ENCODE results near the gene ANKH. TPM values are rescaled to one million over a fixed set of nuclear protein-coding genes. Genes with fewer than 3 reads are reported as not detected.

ANKH gene
- polyA plus RNA-seq, 1 experiment, result 14.2 TPM

DNA sequence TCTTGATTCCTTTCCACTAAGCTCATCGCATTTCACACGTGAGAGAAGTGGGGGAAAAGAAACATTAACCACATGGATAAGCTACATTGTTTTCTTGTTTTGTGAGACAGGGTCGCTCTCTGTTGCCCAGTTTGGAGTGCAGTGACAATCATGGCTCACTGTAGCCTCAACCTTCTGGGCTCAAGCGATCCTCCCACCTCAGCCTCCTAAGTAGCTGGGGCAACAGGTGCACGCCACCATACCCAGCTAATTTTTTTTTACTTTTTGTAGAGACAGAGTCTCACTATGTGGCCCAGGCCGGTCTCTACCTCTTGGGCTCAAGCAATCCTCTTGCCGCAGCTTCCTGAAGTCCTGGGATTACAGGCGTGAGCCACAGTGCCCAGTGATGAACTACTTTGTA, 204.3 kb downstream of the ANKH start:
- no peak for DNase-seq (ENCODE audit: low read depth, low spot score)
- CTCF ChIA-PET, result interaction anchor here (1.4 to 1.7 kb wide), 2 partner anchors 19 to 60 kb away, joined by 5 to 9 read pairs; no protein-coding TSS in a partner anchor
- Histone ChIP-seq H3K4me3 (ENCODE audit: low read depth, low read length) (no peak overlapping the region), H3K27me3 (ENCODE audit: control insufficient read depth, insufficient read depth, low read length) (no peaks in the 10 kb centered on the region), H3K27ac (ENCODE audit: low read depth, low read length) (no peak overlapping the region), H3K9me3 (ENCODE audit: control insufficient read depth, insufficient read depth, low read length) (no peaks in the 10 kb centered on the region; the same call in 1 of the 2 replicates)
- POLR2A ChIA-PET, result no interaction called here
- TF ChIP-seq, protein P1, sequence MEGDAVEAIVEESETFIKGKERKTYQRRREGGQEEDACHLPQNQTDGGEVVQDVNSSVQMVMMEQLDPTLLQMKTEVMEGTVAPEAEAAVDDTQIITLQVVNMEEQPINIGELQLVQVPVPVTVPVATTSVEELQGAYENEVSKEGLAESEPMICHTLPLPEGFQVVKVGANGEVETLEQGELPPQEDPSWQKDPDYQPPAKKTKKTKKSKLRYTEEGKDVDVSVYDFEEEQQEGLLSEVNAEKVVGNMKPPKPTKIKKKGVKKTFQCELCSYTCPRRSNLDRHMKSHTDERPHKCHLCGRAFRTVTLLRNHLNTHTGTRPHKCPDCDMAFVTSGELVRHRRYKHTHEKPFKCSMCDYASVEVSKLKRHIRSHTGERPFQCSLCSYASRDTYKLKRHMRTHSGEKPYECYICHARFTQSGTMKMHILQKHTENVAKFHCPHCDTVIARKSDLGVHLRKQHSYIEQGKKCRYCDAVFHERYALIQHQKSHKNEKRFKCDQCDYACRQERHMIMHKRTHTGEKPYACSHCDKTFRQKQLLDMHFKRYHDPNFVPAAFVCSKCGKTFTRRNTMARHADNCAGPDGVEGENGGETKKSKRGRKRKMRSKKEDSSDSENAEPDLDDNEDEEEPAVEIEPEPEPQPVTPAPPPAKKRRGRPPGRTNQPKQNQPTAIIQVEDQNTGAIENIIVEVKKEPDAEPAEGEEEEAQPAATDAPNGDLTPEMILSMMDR (IDR thresholded peaks at IDR 0.05; ENCODE audit: low read depth, low read length), result no peak

DNA sequence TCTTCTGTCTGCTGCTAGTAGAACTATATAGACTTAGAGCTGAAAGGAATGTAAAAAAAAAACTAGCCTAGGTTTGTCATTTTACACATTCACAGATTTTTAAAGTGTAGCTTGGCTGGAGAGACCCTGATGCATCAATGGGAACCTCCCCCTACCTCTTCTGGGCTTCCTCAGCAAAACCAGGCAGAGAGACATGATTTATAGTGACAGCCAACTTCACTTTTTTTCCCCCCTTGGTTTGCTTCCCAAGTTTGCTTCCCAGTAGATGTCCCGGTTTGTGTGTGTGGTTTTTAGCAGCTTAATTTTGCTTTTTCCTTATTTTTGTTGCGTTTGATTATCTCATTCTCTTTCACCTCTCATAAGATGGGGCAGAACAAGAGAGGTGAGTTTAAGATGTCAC, 205.2 kb downstream of the ANKH start:
- no peaks in the 10 kb centered on the region for H3K27me3 ChIP-seq (ENCODE audit: control insufficient read depth, insufficient read depth, low read length)
- no peak overlapping the region for H3K27ac ChIP-seq (ENCODE audit: low read depth, low read length)
- peak overlapping the region; percentile 86 for H3K4me3 ChIP-seq (ENCODE audit: low read depth, low read length)
- ChIA-PET POLR2A (no interaction called here), CTCF (interaction anchor here (1.4 to 1.7 kb wide), 2 partner anchors 18 to 61 kb away, joined by 5 to 9 read pairs; no protein-coding TSS in a partner anchor)
- H3K9me3 ChIP-seq (ENCODE audit: control insufficient read depth, insufficient read depth, low read length), result no peaks in the 10 kb centered on the region; the same call in 1 of the 2 replicates
- TF ChIP-seq, protein P1 (IDR thresholded peaks at IDR 0.05; ENCODE audit: low read depth, low read length), result no peak
- no peak for DNase-seq (ENCODE audit: low read depth, low spot score)

DNA sequence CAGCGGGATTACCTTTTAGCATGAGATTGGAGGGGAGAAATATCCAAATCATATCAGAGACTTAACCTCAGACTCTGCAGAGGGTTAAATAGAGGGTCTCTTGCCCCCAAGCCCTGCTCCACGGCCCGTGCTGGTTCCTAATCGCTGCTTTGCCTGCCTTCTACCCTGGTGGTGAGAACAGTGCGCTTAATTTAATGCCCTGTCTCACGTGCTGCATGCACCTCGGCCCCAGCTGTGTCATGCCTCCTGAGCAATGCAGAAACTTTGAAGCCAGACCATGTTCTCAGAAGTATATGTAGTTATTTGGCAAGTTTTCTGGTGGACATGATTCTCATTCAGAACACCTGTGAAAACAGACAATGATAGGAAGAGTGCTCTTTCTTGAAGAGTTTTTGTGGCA, 205.6 kb downstream of the ANKH start:
- ChIA-PET CTCF (interaction anchor here (1.7 kb wide), 1 partner anchor 17 kb away, joined by 9 read pairs; no protein-coding TSS in a partner anchor), POLR2A (no interaction called here)
- peak overlapping the region; percentile 86 for H3K4me3 ChIP-seq (ENCODE audit: low read depth, low read length)
- H3K27ac ChIP-seq (ENCODE audit: low read depth, low read length), result no peak overlapping the region
- TF ChIP-seq, protein P1 (IDR thresholded peaks at IDR 0.05; ENCODE audit: low read depth, low read length), result no peak
- H3K9me3 ChIP-seq (ENCODE audit: control insufficient read depth, insufficient read depth, low read length), result no peaks in the 10 kb centered on the region; the same call in 1 of the 2 replicates
- no peak for DNase-seq (ENCODE audit: low read depth, low spot score)
- no peaks in the 10 kb centered on the region for H3K27me3 ChIP-seq (ENCODE audit: control insufficient read depth, insufficient read depth, low read length)

- TF ChIP-seq, protein P1 (IDR thresholded peaks at IDR 0.05; ENCODE audit: low read depth, low read length), result no peak
- CTCF ChIA-PET, result no interaction called here
- no peak for DNase-seq (ENCODE audit: low read depth, low spot score)
- POLR2A ChIA-PET, result interaction anchor here (0.5 kb wide), 1 partner anchor 144 kb away, joined by 3 read pairs; no protein-coding TSS in a partner anchor
- H3K27me3 ChIP-seq (ENCODE audit: control insufficient read depth, insufficient read depth, low read length), result no peaks in the 10 kb centered on the region
- no peaks in the 10 kb centered on the region; the same call in 1 of the 2 replicates for H3K9me3 ChIP-seq (ENCODE audit: control insufficient read depth, insufficient read depth, low read length)
- peak overlapping the region; percentile 86 for H3K4me3 ChIP-seq (ENCODE audit: low read depth, low read length)
- H3K27ac ChIP-seq (ENCODE audit: low read depth, low read length), result no peak overlapping the region
These were observed 206.3 kb downstream of the ANKH start for GRCh38 chr5:14665101-14665822.
